ENCODE data around the gene METTL26.

Gene METTL26

DNA sequence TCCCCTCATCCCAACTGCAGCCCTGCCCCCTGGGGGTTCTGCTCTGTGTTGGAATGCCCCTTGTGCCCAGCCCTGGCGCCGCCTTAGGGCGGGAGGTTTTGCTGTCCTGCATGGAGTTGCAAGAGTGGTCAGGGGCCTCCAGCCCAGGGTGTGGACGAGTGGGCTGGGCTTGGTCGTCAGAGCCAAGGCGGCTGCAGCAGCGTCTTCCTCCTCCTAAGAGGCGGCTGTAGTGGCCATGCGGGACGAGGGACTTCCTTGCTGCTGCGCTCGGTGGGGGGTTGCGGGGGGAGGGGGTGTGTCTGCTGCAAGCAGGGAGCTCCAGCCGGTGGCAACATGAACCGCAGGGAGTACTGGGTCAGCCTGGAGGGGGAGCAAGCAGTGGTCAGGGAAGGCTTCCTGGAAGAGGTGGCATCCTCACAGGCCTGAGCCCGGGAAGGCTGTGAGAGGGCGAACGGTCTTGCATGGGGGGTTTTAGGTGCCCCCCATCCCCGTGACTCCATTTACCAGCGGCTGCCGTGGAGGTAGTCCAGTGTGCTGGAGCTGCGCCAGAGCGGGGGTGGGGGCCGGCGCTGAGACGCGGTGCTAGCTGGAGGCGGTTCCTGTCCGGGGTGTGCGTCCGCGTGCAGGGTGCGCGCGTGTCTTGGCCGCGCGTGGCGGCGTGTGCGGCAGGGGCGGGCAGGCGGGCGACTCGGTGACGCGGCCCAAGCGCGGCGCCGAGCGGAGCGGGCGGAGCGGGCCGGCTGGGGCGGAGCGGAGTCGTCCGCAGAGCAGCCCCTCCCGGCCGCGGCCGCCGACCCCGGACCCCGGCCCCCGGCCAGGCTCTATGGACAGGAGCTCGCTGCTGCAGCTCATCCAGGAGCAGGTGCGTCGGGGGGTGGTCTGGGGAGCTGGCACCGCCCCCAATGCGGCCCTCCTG lies 39.1 kb upstream of the METTL26 start, which contains the start of gene RHBDL1:
TSS of gene RHBDL1 (plus strand) at position 704 of the 916 bp plus-strand sequence. CDS start at position 824, 120 bp downstream.
- DNase-seq (ENCODE audit: low read depth in 2 of 2): no peak

DNA sequence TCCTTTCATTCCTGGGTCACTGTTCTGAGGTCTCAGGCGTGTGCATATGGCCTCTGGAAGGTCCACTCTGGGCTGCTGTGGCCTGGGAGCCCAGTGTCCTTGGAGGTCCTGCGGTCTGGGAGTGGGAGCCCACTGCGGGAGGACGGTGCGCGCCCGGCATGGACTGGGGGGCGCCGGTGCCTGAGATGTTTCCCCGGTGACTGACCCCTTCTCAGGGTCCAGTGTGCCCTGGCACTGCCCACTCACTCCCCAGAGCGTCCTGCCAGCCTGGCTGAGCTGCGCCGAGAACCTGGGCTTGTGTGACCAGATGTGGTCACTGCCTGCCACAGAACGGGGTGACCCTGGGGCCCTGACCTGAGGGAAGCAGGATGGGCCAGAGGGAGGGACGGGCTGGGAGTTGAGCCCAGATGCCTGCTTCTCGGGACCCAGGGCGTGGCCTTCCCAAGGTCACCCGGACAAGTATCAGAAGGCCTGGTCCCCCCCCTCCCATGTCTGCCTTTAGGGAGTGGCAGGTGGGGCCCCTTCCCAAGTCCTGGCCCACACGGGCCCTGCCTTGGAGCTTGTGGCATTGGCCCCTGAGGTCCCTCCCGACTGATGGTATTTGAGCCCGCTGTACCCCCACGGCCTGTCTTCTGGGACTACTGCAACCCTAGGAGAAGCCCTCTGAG lies 38.2 kb upstream of the METTL26 start:
- no peak for DNase-seq (ENCODE audit: low read depth in 2 of 2)

DNA sequence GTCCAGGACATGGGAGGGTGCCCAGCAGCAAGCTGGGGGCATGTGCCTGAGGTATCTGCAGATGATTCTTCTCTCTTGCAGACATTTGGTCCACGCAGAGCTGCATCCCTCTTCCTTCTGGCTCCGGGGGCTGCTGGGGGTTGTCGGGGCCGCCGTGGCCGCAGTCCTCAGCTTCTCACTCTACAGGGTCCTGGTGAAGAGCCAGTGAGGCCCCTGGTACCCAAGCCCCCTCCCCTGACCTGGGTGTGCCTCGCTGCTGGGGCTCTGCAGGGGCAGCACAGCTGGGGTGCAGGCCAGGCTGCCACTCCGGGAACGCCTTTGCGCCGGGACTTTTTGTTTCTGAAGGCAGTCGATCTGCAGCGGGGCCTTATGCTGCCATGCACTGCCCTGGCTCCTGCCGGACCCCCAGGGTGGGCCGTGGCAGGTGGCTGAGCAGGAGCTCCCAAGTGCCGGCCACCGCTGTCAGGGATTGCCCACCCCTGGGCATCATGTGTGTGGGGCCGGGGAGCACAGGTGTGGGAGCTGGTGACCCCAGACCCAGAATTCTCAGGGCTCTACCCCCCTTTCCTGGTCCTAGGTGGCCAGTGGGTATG lies 37.4 kb upstream of the METTL26 start:
- no peak for DNase-seq (ENCODE audit: low read depth in 2 of 2)

DNA sequence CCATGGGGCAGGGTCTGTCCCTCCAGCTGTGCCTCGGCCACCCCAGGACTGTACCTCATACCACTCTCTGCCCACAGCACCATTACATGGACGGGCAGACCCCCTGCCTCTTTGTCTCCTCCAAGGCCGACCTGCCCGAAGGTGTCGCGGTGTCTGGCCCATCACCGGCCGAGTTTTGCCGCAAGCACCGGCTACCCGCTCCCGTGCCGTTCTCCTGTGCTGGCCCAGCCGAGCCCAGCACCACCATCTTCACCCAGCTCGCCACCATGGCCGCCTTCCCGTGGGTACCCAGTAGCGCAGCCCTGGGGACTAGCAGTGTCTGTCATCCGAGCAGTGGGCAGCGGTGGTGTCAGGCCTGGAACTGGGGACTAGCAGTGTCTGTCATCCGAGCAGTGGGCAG lies 36.7 kb upstream of the METTL26 start:
- no peak for DNase-seq (ENCODE audit: low read depth in 2 of 2)

DNA sequence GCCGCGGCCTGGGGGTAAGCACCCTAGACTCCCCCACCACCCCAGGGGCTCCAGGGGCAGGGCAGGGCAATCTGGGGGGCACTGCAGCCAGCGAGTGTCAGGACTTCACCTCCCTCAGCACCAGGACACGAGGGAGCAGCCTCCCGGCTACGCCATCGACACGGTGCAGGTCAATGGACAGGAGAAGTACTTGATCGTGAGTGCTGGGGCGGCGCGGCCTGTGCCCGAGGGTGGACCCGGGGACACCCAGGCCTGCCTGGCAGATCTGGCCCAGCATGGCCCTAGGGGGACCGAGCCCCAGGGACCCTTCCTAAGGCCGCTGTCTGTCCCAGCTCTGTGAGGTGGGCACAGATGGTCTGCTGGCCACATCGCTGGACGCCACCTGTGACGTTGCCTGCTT lies 36.3 kb upstream of the METTL26 start:
- DNase-seq (ENCODE audit: low read depth in 2 of 2): no peak

DNA sequence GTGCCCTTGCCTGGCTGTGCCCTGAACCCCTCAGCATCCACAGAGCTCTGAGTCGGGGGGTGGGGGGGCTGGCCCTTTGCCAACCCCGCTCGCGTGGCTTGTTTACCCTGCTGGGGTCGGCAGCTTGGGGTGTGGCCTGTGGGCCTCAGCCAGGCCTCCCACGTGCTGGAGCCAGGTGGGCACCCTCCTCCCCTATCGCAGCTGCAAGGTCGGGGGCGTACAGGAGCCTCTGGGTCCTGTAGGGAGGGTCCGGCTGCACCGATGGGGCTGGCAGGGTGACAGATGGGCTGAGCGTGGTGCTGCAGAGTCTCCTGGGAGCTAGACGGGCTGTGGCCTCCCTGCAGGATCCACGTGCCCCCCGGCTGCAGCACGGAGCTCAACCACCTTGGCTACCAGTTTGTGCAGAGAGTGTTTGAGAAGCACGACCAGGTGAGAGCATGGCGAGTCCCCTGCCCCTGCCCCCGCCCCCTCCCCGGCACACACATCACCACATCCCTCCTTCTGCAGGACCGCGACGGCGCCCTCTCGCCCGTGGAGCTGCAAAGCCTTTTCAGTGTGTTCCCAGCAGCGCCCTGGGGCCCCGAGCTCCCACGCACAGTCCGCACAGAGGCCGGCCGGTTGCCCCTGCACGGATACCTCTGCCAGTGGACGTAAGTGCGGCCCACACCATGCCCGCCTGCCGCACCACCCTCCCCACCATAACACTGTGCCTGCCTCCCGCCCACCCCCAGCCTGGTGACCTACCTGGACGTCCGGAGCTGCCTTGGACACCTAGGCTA lies 35.4 kb upstream of the METTL26 start:
- no peak for DNase-seq (ENCODE audit: low read depth in 2 of 2)

DNA sequence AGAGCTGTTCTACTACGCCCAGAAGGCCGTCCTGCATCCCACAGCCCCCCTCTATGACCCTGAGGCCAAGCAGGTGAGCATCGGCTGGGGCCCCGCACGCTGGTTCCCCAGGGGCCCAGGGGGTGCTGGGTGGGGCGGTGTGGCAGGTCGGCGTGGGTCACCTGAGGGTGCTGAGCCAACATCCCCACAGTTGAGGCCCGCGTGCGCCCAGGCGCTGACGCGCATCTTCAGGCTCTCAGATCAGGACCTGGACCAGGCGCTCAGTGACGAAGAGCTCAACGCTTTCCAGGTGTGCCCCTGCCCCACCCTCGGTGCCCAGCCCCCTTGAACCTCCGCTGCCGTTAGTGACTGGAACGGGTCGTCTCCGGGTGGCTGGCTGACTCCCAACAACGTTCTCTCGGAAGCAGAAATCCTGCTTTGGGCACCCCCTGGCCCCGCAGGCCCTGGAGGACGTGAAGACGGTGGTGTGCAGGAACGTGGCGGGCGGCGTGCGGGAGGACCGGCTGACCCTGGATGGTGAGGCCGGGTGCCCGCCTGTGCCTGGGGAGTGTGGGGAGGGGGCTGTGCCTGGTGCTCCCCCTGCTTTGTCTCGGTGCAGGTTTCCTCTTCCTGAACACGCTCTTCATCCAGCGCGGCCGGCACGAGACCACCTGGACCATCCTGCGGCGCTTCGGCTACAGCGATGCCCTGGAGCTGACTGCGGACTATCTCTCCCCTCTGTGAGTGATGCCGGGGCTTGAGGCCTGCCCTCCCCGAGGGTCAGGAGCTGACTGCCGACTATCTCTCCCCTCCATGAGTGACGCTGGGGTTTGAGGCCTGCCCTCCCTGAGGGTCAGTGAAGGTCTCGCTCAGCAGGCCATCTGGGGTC lies 34.6 kb upstream of the METTL26 start:
- no peak for DNase-seq (ENCODE audit: low read depth in 2 of 2)

DNA sequence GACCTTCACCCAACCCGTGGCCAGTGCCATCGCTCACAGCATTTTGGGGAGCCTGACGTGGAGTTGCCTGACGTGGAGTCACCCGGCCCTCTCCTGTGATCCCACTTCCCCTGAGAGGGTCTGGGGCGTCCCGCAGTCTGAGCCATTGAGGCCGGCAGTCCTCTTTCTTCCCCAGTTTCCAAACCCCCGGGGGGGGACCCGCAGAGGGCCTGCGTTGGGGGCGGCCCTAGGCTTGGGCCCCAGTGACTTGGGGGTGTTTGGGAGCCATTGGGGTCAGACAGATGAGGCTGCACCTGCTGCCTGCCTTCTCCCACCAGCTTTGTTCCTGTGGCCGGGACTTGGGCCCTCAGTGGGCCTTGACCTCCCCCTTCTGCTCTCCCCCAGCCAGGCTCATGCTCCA lies 33.6 kb upstream of the METTL26 start:
- DNase-seq (ENCODE audit: low read depth in 2 of 2): no peak

DNA sequence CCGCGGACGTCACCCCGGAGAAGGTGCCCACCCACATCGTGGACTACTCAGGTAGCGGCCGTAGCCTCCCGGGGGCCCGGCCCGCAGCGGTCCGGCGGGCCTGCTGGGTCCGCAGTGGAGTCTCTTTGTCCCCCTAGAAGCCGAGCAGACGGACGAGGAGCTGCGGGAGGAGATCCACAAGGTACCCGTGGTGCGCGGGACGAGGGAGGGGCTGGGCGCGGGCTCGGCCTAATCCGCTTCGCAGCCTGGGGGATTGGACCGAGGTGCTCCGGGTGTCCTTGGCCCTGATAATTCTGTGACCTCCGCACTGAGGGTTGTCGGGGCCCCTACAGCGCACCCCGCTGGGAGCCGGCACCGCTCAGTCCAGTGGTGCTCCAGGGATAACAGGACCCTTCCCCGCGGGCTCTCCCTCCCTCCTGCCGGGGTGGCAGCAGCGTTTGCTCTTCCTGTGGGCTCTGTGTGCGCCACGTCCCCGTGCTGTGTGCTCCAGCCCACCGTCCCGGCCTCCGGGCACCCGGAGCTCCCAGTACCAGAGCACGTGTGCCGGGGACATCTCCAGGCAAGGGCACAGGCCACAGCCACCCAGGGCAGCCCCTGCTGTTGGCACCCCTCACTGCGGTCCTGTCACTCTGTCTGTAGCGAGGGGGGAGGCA lies 32.5 kb upstream of the METTL26 start:
- no peak for DNase-seq (ENCODE audit: low read depth in 2 of 2)

DNA sequence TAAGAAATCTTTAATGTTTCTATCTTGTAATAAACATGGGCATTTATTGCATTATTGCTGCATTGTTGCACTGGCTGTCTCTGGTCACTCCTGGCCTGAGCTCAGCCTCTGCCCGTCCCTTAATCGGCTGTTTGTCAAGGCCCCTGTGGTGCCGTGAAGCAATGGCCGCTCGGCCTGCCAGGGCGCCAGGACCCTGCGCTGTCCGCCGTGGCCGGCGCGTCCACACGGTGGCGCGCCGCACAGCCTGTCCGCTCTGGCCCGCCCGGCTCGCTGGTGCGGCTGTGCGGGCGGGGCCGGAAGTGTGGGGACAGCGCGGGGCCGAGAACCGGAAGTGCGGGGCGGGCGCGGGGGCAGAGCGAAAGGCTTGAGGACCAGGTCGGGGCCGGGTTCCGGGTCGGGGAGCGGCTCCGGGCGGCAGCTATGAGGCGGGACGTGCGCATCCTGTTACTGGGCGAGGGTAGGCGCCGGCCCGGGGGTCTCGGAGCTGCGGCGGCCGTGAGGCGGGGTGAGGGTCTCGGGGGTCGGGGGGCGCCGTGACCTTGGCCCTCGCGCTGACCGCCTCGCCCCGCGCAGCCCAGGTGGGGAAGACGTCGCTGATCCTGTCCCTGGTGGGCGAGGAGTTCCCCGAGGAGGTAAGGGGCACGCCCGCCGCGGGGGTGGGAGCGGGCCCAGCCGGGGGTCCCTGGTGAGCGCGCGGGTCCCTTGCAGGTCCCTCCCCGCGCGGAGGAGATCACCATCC lies 31.8 kb upstream of the METTL26 start, which contains the start of gene RHOT2:
TSS of gene RHOT2 (plus strand) at position 353 of the 739 bp plus-strand sequence. CDS start at position 421, 68 bp downstream.
- DNase-seq (ENCODE audit: low read depth in 2 of 2): peak; percentile 87 to 93

DNA sequence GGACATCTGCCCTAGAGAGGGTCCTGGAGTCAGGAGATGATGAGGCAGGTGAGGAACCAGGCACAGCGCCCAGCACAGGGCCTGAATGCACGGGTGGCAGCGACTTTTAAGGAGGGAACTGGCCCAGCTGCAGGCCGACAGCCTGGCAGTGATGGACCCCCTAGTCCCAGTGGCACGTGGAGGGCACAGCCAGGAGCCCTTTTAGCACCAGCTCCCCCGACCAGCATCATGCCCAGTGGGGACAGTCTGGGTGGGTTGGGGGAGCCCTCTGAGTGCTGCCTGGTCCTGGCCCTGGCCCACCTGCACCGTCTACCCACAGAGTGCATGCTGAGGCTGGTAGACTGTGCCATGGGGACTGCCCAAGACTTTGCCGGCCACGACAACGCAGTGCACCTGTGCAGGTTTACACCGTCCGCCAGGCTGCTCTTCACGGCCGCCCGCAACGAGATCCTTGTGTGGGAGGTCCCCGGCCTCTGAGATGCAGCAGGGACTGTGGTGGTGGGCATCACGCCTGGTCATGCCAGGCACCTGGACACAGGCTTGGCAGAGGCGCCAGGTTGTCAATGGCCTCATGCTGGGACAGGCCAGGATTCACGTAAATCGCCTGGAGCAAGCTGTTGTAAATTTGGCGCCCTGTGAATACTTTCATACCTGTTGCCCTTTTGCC lies 31.1 kb upstream of the METTL26 start:
- DNase-seq (ENCODE audit: low read depth in 2 of 2): no peak

DNA sequence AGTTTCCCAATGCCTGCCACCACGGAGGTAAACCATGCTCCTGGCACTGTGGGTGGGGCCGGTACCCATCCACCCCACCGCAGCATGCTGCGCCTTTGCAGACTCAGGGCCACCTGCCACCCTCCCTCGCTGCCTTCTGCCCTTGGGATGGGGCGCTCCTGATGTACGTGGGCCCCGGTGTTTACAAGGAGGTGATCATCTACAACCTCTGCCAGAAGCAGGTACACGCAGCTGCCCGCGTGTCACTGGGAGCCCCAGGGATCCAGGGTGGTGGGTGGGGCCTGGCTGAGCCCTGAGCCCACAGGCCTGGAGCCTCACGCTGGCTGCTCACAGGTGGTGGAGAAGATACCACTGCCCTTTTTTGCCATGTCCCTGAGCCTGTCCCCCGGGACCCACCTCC lies 30.5 kb upstream of the METTL26 start:
- DNase-seq (ENCODE audit: low read depth in 2 of 2): no peak

DNA sequence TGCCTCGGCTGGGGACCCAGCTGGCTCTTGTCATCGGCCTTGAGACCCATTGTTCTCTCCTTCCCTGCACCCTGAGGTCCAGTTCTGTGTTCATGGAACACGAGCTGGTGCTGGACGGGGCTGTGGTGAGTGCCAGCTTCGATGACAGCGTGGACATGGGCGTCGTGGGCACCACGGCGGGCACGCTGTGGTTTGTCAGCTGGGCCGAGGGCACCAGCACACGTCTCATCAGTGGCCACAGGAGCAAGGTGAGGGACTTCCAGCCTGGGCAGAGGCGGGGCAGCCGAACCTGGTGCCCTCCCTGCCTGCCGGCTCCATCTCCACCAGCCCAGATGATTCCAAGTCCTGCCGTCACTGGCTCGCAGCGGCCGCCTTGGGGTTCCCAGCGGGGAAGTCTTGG lies 26.5 kb upstream of the METTL26 start:
- DNase-seq (ENCODE audit: low read depth in 2 of 2): no peak

DNA sequence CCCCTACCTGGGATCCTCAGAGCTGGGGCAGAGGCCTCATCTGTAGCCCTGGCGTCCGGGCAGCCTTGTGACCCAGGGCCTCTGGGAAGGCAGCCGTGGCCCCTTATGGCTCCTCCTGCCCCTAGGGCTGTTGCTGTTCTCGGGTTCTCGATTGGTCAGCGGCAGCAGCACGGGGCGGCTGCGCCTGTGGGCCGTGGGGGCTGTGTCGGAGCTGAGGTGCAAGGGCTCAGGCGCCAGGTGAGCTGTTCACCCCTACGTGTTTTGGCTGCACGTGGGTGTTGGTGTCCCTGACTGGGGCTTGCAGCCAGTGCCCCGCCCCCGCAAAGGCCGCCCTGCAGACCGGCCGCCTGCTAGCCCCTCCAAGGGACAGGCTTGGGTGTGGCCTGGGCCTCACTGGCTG lies 26.0 kb upstream of the METTL26 start:
- no peak for DNase-seq (ENCODE audit: low read depth in 2 of 2)

DNA sequence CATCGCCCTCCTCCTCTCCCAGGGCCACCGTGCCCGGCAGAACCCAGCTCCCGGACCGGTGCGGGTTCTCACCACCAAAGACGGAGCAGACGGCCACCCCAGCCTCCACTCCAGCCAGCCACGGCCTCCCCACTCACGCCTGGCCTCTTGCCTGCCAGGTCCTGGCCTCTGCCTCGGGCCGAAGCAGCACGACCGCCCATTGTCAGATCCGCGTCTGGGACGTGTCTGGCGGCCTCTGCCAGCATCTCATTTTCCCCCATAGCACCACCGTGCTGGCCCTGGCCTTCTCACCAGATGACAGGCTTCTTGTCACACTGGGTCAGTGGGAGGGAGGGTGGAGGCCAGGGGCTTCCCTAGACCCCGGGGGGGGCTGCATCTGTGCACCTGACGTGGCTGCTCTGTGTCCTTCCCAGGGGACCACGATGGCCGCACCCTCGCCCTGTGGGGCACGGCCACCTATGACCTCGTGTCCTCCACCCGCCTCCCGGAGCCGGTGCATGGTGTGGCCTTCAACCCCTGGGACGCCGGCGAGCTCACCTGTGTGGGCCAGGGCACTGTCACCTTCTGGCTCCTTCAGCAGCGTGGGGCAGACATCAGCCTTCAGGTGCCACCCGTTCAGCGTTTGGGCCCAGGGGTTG lies 25.2 kb upstream of the METTL26 start:
- DNase-seq (ENCODE audit: low read depth in 2 of 2): no peak

DNA sequence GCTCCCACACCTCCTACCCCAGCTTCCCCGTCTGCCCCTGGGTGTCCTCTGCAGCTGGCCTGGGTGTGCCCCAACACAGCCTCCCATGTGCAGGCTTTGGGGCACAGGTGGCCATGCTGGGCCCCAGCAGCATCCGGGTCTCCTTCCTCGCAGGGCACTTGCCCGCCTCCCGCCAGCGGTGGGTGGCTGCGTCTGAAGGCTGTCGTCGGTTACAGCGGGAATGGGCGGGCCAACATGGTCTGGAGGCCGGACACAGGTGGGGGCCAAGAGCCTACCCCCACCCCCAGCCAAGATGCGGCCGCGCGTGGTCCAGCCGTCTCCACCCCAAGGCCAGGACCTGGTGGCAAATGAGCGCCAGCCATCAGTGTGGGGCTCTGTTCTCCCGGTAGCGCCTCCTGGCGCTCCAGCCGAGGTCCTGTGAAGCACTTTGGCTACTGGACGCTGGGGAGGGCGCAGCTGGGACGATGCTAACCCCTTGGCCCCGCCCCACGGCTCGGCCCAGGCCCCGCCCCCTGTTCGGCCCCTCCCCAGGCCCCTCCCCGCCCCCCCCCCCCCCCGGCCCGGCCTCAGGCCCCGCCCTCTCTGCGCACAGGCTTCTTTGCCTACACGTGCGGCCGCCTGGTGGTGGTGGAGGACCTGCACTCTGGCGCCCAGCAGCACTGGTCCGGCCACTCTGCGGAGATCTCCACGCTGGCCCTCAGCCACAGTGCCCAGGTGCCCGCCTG lies 24.5 kb upstream of the METTL26 start:
- peak in 1 of 2 donors; percentile 65 for DNase-seq (ENCODE audit: low read depth in 2 of 2)

DNA sequence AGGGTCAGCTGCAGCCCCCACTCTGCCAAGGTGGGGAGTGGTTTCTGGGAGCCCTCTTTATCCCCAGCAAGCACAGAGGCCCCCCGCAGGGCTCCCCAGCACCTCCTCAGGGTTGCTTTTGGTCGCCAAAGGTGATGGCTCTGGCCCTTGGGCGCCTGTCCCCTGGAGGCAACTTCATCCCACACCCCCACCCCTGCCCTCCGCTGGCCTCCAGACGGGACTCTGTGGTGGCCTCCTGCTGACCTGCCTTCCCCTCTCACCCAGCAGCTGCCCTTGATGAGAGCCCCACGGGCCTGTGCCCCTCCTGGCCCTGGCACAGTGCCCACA lies 24.0 kb upstream of the METTL26 start:
- DNase-seq (ENCODE audit: low read depth in 2 of 2): no peak

DNA sequence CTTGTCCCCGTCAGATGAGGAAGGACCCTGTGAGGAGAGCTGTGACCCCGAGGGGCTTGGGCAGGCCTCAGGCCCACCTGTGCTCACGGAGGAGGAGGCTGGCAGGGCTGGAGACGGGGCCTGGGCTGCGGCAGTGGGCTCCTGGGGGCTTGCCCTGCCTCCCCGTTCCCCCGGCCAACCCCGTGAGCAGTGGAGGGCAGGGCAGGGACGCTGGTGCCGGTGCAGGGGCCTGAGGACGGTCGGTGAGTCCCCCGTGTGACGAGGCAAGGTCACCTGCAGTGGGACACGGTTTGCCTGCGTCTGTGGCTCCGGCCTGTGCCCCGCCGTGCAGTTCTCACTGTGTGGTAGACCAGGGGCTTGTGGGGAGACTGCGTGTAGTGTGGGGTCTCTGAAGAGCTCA lies 23.5 kb upstream of the METTL26 start:
- DNase-seq (ENCODE audit: low read depth in 2 of 2): no peak
